Lower lobe of right lung (tissue), 2 donors: ENCODE measurements around the gene SLC27A1. TPM values are rescaled to one million over a fixed set of nuclear protein-coding genes. Genes with fewer than 3 reads are reported as not detected.
"Not testable (repeated sequence)": the region's sequence is repeated elsewhere in the genome, so short reads cannot be mapped to it uniquely, and the experiment has no call there.

Experiments
- ATAC-seq, 2 donors: fragments of 200-7000 bp; cut with Tn5 transposase; one replicate each; pipeline ENCODE4 v1.9.1; 2020 to 2022; ENCODE audit warnings: mild to moderate bottlenecking in 2 of 2, moderate library complexity in 2 of 2
- DNase-seq: peaks from one replicate; pipeline ENCODE4 v3.0.0-alpha.2; 2020
- H3K27ac ChIP-seq: fragments of 200-600 bp; one replicate; pipeline ENCODE4 v1.8.0; 2022
- H3K27me3 ChIP-seq: fragments of 200-600 bp; one replicate; pipeline ENCODE4 v1.8.0; 2022; ENCODE audit warnings: low read depth
- H3K36me3 ChIP-seq: fragments of 200-600 bp; one replicate; pipeline ENCODE4 v1.8.0; 2022; ENCODE audit warnings: mild to moderate bottlenecking
- H3K4me1 ChIP-seq: fragments of 200-600 bp; one replicate; pipeline ENCODE4 v1.8.0; 2022
- H3K4me3 ChIP-seq: fragments of 200-600 bp; one replicate; pipeline ENCODE4 v1.8.0; 2022; ENCODE audit warnings: mild to moderate bottlenecking
- H3K9me3 ChIP-seq: fragments of 200-600 bp; one replicate; pipeline ENCODE4 v1.8.0; 2022
- CTCF ChIP-seq: fragments of 200-600 bp; IDR thresholded peaks from one replicate; pipeline ENCODE4 v1.8.0; 2022; ENCODE audit warnings: antibody characterized with exemption, mild to moderate bottlenecking
- intact Hi-C: fragments of 100-400 bp; cut with DNase I; formaldehyde crosslinking; loops from one replicate; pipeline ENCODE4 v1.11.0; 2022
- total RNA-seq: library from RNA; stranded (reverse); fragmentation: NEBNext Ultra II Directional; extraction: Animal tissue kit (Norgen Biotek cat#: 25700); gene quantifications from one replicate; pipeline ENCODE4 v1.2.1, GENCODE V29; 2021
- donor health status: DM: no; HTN: yes; CAD: no; lungs with severe emphysema.

SLC27A1 gene
- total RNA-seq, 1 donor from 2014 or later = 27.0 TPM

DNA sequence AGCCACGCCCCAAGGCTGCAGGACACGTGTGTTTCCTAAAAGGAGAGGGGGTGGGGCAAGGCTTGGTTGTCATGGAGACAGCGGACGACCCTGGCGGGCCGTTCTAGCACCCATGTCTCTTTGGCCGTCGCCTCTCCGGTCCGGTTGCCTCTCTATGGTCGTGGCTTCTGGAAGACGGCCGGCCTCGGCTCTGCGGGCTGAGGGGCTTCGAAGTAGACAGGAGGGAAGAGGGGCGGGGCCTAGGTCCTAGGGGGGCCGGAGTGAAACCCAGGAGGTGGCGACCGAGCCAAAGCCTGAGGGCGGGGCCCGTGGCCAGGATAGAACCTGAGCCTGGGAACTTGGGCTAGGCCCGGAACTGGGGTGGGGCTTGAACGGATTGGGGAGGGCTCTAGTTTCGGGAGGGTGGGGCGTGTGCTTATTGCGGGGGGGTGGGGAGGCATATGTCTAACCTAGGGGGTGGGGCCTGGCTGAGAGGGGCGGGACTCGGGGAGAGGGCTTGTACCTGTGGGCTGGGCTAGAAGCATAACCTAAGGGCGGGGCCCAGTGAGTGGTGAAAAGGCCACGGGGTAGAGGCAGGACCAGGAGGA is 750 bp upstream of the SLC27A1 start:
- Histone ChIP-seq H3K36me3 (no peaks in the 10 kb centered on the region), H3K4me3 (peak overlapping the region; percentile 79), H3K9me3 (no peaks in the 10 kb centered on the region), H3K4me1 (peaks cover 36% of the 10 kb centered on the region), H3K27me3 (no peaks in the 10 kb centered on the region), H3K27ac (peak overlapping the region; percentile 84)
- DNase-seq (peak; percentile 98), ATAC-seq (peak; percentile 89 to 92)
- intact Hi-C loops = no loop called here
- TF ChIP-seq CTCF = no peak

DNA sequence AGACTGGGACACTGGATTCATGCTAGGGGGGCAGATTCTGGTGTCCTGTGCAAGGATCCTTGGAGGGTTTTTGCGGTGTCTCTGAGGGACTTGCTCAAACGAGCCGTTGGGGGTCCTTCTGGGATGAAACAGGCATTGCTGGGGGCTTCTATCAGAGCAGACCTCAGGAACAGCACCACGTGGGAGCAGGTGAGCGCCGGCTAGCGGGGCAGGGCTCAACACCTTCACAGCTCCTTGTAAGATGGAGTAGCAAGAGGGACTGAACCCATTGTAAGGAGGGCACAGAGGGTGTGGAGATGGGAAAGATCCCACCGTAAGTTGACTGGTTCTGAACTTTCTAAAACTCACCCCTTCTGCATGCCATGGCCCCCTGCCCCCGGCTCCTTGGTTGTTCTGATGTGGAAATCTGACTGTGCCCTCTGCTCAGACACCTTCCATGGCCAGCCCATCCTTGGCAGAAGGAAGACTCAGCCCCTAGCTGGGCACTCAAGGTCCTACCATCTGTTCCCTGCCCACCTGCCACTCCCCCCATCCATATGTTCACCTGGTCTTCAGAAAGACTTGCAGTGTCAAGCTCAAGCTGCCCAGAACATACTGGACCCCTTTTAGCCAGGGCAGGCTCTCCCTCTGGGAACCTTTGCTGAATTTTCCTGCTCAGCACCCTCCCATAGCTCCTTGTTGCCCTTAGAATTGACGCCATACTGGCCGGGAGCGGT is 1.2 kb downstream of the SLC27A1 start:
- Histone ChIP-seq H3K27me3 (no peaks in the 10 kb centered on the region), H3K36me3 (no peaks in the 10 kb centered on the region), H3K27ac (no peak overlapping the region), H3K9me3 (no peaks in the 10 kb centered on the region), H3K4me1 (peaks cover 45% of the 10 kb centered on the region), H3K4me3 (peak overlapping the region; percentile 79)
- no peak for DNase-seq
- TF ChIP-seq CTCF = no peak
- no peak for ATAC-seq
- intact Hi-C loops = no loop called here

DNA sequence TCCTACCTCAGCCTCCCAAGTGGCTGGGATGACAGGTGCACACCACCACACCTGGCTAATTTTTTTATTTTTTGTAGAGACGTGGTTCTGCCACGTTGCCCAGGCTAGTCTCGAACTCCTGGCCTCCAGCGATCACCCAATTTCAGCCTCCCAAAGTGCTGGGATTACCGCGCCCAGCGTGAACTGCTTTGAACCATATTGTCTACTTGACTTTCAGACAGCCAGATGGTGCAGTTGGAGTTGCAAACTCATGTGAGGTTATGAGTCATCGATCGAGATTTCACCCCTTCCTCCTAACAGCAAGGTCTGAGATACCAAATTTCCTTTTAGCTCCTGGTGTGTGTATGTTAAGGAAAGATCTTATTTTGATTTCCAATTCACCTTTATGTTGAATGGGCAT is 2.7 kb downstream of the SLC27A1 start:
- TF ChIP-seq CTCF = no peak
- intact Hi-C loops = no loop called here
- peaks cover 42% of the 10 kb centered on the region for H3K4me1 ChIP-seq
- DNase-seq (no peak), ATAC-seq (no peak)
- no peak overlapping the region for H3K4me3 ChIP-seq
- no peaks in the 10 kb centered on the region for H3K27me3 ChIP-seq
- H3K27ac ChIP-seq = peak overlapping the region; percentile 28
- H3K9me3 ChIP-seq = no peaks in the 10 kb centered on the region
- H3K36me3 ChIP-seq = no peaks in the 10 kb centered on the region

GRCh38 chr19:17475011-17475540 is 4.8 kb downstream of the SLC27A1 start:
- H3K36me3 ChIP-seq, intact Hi-C loops, DNase-seq, H3K27me3 ChIP-seq, ATAC-seq, H3K9me3 ChIP-seq, H3K4me3 ChIP-seq: not testable (repeated sequence)
- peak overlapping the region; percentile 71 for H3K27ac ChIP-seq
- peaks cover 28% of the 10 kb centered on the region for H3K4me1 ChIP-seq

DNA sequence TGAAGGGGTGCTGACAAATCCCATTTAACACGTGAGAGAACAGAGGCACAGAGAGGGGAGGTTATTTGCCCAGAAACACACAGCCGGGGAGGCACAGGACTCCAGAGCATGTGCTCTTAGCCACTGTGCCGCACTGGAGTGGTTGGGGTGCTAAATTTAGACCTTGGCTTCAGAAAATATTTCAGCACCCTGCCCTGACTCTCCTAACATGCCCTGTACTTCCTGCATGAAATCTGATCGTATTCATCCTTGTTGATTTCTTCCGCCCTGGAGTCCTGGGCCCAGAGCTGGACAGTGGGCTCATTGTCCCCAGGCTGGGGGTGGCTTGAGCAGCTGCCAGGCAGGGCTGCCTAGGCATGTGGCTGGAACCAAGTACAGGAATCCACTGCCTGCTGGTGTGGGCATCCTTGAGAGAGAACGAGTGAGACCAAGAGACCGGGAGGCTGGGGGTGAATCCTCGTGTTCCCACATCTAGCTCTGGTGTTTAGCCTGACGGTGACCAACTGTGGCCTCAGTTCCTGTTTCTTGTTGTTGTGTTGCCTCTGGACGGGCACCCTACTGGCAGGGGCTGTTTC is 5.3 kb downstream of the SLC27A1 start:
- Histone ChIP-seq H3K9me3 (no peaks in the 10 kb centered on the region), H3K4me1 (peaks cover 30% of the 10 kb centered on the region), H3K4me3 (no peak overlapping the region), H3K36me3 (no peaks in the 10 kb centered on the region), H3K27ac (peak overlapping the region; percentile 71), H3K27me3 (no peaks in the 10 kb centered on the region)
- peak; percentile 64 for DNase-seq
- TF ChIP-seq CTCF = no peak
- peak; percentile 35 to 66 for ATAC-seq
- intact Hi-C loops = no loop called here

GRCh38 chr19:17479325-17479791 is 9.0 kb downstream of the SLC27A1 start:
- H3K36me3 ChIP-seq = no peaks in the 10 kb centered on the region
- no peak for TF ChIP-seq CTCF
- H3K27me3 ChIP-seq = no peaks in the 10 kb centered on the region
- no peak overlapping the region for H3K4me3 ChIP-seq
- ATAC-seq = no peak
- DNase-seq = no peak
- H3K27ac ChIP-seq = no peak overlapping the region
- H3K4me1 ChIP-seq = peaks cover 27% of the 10 kb centered on the region
- H3K9me3 ChIP-seq = no peaks in the 10 kb centered on the region
- intact Hi-C loops = no loop called here
